ENCODE results near the gene HINFP.
A peak's percentile ranks its signal among the peaks of the same experiment; 100 is the strongest.

DNA sequence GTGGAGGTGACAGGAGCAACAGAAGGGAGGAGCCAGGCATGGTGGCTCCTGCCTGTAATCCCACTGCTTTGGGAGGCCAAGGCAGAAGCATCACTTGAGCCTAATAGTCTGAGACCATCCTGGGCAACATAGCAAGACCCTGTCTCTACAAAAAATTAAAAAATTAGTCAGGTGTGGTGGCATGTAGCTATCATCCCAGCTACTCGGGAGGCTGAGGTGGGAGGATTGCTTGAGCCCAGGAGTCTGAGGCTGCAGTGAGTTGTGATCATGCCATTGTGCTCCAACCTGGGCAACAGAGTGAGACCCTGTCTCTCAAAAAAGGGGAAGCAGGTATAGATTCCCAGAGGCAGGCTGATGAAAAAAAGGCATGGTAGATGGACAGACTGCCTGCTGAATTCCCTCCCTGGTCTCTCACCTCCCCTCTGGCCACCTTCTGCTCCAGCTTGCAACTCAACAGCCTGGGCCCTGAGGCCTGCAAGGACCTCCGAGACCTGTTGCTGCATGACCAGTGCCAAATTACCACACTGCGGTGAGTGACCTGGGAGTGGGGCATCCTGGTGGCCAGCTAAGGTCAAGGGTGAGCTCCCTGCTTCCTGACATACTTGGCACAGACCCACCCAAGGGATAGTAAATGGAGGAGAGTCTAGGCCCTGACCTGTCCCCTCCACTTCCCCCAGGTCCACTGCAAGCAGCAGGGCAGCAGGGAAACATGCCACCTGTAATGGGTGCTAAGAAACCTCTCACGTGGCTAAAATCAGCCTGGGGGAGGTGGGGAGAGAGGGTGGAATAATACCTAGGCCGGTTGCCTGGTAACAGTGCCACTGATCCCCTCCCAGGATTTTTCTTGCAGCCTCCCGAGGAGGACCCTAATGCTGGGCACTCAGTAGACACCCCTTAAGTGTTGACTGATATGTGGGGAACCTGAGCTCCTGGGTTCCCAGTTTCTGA, 59.6 kb downstream of the HINFP start:
- TF ChIP-seq, protein P1, sequence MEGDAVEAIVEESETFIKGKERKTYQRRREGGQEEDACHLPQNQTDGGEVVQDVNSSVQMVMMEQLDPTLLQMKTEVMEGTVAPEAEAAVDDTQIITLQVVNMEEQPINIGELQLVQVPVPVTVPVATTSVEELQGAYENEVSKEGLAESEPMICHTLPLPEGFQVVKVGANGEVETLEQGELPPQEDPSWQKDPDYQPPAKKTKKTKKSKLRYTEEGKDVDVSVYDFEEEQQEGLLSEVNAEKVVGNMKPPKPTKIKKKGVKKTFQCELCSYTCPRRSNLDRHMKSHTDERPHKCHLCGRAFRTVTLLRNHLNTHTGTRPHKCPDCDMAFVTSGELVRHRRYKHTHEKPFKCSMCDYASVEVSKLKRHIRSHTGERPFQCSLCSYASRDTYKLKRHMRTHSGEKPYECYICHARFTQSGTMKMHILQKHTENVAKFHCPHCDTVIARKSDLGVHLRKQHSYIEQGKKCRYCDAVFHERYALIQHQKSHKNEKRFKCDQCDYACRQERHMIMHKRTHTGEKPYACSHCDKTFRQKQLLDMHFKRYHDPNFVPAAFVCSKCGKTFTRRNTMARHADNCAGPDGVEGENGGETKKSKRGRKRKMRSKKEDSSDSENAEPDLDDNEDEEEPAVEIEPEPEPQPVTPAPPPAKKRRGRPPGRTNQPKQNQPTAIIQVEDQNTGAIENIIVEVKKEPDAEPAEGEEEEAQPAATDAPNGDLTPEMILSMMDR (IDR thresholded peaks at IDR 0.05; ENCODE audit: low read depth, low read length, missing input control) = no peak
- TF ChIP-seq, protein P2, sequence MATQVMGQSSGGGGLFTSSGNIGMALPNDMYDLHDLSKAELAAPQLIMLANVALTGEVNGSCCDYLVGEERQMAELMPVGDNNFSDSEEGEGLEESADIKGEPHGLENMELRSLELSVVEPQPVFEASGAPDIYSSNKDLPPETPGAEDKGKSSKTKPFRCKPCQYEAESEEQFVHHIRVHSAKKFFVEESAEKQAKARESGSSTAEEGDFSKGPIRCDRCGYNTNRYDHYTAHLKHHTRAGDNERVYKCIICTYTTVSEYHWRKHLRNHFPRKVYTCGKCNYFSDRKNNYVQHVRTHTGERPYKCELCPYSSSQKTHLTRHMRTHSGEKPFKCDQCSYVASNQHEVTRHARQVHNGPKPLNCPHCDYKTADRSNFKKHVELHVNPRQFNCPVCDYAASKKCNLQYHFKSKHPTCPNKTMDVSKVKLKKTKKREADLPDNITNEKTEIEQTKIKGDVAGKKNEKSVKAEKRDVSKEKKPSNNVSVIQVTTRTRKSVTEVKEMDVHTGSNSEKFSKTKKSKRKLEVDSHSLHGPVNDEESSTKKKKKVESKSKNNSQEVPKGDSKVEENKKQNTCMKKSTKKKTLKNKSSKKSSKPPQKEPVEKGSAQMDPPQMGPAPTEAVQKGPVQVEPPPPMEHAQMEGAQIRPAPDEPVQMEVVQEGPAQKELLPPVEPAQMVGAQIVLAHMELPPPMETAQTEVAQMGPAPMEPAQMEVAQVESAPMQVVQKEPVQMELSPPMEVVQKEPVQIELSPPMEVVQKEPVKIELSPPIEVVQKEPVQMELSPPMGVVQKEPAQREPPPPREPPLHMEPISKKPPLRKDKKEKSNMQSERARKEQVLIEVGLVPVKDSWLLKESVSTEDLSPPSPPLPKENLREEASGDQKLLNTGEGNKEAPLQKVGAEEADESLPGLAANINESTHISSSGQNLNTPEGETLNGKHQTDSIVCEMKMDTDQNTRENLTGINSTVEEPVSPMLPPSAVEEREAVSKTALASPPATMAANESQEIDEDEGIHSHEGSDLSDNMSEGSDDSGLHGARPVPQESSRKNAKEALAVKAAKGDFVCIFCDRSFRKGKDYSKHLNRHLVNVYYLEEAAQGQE (IDR thresholded peaks at IDR 0.05) = no peak
- TF ChIP-seq FOXA1 (IDR thresholded peaks at IDR 0.05) (no peak), HNF4A (conservative IDR thresholded peaks at IDR 0.05) (peak in 1 of 2 donors; percentile 44), RXRA (IDR thresholded peaks at IDR 0.05) (peak; percentile 77 to 87), EGR1 (IDR thresholded peaks at IDR 0.05; ENCODE audit: low read depth in 2 of 2) (no peak), GABPA (IDR thresholded peaks at IDR 0.05 in 1 of 2, conservative IDR thresholded peaks at IDR 0.05 in 1 of 2) (no peak)
- TF ChIP-seq, protein P3, sequence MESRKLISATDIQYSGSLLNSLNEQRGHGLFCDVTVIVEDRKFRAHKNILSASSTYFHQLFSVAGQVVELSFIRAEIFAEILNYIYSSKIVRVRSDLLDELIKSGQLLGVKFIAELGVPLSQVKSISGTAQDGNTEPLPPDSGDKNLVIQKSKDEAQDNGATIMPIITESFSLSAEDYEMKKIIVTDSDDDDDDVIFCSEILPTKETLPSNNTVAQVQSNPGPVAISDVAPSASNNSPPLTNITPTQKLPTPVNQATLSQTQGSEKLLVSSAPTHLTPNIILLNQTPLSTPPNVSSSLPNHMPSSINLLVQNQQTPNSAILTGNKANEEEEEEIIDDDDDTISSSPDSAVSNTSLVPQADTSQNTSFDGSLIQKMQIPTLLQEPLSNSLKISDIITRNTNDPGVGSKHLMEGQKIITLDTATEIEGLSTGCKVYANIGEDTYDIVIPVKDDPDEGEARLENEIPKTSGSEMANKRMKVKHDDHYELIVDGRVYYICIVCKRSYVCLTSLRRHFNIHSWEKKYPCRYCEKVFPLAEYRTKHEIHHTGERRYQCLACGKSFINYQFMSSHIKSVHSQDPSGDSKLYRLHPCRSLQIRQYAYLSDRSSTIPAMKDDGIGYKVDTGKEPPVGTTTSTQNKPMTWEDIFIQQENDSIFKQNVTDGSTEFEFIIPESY (IDR thresholded peaks at IDR 0.05) = no peak
- TF ChIP-seq, protein P4, sequence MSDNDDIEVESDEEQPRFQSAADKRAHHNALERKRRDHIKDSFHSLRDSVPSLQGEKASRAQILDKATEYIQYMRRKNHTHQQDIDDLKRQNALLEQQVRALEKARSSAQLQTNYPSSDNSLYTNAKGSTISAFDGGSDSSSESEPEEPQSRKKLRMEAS (IDR thresholded peaks at IDR 0.05) = no peak
- TF ChIP-seq, protein P5, sequence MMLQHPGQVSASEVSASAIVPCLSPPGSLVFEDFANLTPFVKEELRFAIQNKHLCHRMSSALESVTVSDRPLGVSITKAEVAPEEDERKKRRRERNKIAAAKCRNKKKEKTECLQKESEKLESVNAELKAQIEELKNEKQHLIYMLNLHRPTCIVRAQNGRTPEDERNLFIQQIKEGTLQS (IDR thresholded peaks at IDR 0.05) = no peak
